GM23338 (cell line): ENCODE data around the gene DNAJC16.

Experiments used
- CREB1 ChIP-seq: fragments of 250-450 bp; sonication (Bioruptor Pico); IDR thresholded peaks from 2 replicates; pipeline ENCODE4 v1.5.0; 2020; ENCODE audit warnings: low read depth, mild to moderate bottlenecking, moderate library complexity
- CTCF ChIP-seq, 2 experiments: fragments of 200-600 bp in 1 of 2; sonication (generic) in 1 of 2; conservative IDR thresholded peaks; 2 replicates each; pipeline versions ENCODE4 v1.5.1 to v1.6.1; 2016 to 2017; ENCODE audit warnings: antibody characterized with exemption in 2 of 2, low read depth in 2 of 2, mild to moderate bottlenecking in 2 of 2, moderate library complexity in 1 of 2
- EZH2 ChIP-seq: fragments of 200-600 bp; sonication (generic); IDR thresholded peaks from one replicate; pipeline ENCODE4 v1.8.0; 2017; ENCODE audit warnings: antibody characterized with exemption, mild to moderate bottlenecking, low read depth; ENCODE audit not compliant: unreplicated experiment
- EZH2phosphoT487 ChIP-seq: fragments of 200-600 bp; sonication (generic); IDR thresholded peaks from one replicate; pipeline ENCODE4 v1.8.1; 2018; ENCODE audit warnings: antibody characterized with exemption; ENCODE audit not compliant: unreplicated experiment
- JUNB ChIP-seq: IDR thresholded peaks from one replicate; pipeline ENCODE4 v1.6.1; 2016; ENCODE audit warnings: antibody characterized with exemption; ENCODE audit not compliant: unreplicated experiment
- NANOG ChIP-seq: IDR thresholded peaks from 2 replicates; pipeline ENCODE4 v1.6.1; 2016; ENCODE audit warnings: antibody characterized with exemption, borderline replicate concordance
- POLR2AphosphoS5 ChIP-seq: IDR thresholded peaks from 2 replicates; pipeline ENCODE4 v1.6.1; 2016; ENCODE audit warnings: antibody characterized with exemption, low read depth
- REST ChIP-seq: IDR thresholded peaks from one replicate; pipeline ENCODE4 v1.6.1; 2018; ENCODE audit warnings: antibody characterized with exemption; ENCODE audit not compliant: unreplicated experiment
- STAT1 ChIP-seq: IDR thresholded peaks from one replicate; pipeline ENCODE4 v1.6.1; 2016; ENCODE audit warnings: antibody characterized with exemption; ENCODE audit not compliant: unreplicated experiment
- ZNF114 ChIP-seq: fragments of 250-450 bp; sonication (Bioruptor Pico); IDR thresholded peaks from 2 replicates; pipeline ENCODE4 v1.5.0; 2020; ENCODE audit warnings: mild to moderate bottlenecking, moderate library complexity
- ZNF331 ChIP-seq: fragments of 250-450 bp; sonication (Bioruptor Pico); IDR thresholded peaks from 2 replicates; pipeline ENCODE4 v1.5.0; 2020; ENCODE audit warnings: low read depth, mild to moderate bottlenecking, moderate library complexity
- ZNF462 ChIP-seq: fragments of 250-450 bp; sonication (Bioruptor Pico); IDR thresholded peaks from 2 replicates; pipeline ENCODE4 v1.5.0; 2020; ENCODE audit warnings: mild to moderate bottlenecking, moderate library complexity
- TF ChIP-seq, protein P1 (sequence below): IDR thresholded peaks from 2 replicates; pipeline ENCODE4 v1.6.1; 2016; ENCODE audit warnings: antibody characterized with exemption

GRCh38 chr1:15483971-15484370 is 42.7 kb upstream of the DNAJC16 start:
- TF ChIP-seq REST (no peak), CTCF (conservative IDR thresholded peaks at IDR 0.05; ENCODE audit: low read depth in 2 of 2) (no peak), EZH2 (no peak), POLR2AphosphoS5 (no peak), CREB1 (no peak), EZH2phosphoT487 (no peak), STAT1 (no peak), ZNF114 (no peak), NANOG (no peak), ZNF331 (CRISPR knock-in tag) (no peak), ZNF462 (CRISPR knock-in tag) (no peak), JUNB (no peak)
- TF ChIP-seq, protein P1, sequence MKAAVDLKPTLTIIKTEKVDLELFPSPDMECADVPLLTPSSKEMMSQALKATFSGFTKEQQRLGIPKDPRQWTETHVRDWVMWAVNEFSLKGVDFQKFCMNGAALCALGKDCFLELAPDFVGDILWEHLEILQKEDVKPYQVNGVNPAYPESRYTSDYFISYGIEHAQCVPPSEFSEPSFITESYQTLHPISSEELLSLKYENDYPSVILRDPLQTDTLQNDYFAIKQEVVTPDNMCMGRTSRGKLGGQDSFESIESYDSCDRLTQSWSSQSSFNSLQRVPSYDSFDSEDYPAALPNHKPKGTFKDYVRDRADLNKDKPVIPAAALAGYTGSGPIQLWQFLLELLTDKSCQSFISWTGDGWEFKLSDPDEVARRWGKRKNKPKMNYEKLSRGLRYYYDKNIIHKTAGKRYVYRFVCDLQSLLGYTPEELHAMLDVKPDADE, result no peak
